B cell (primary cell): ENCODE data around the gene CCDC7. TPM values are rescaled to one million over a fixed set of nuclear protein-coding genes. Genes with fewer than 3 reads are reported as not detected.

Experiments
- ATAC-seq: fragments of 200-7000 bp; cut with Tn5 transposase; one replicate; pipeline ENCODE4 v1.10.0; 2021; ENCODE audit warnings: low read depth, mild to moderate bottlenecking, moderate number of reproducible peaks, moderate library complexity
- CTCF ChIA-PET: fragments of 350-600 bp; sonication (Branson Sonifier 250); formaldehyde crosslinking; loops from one replicate; lab custom pipeline; 2021; ENCODE audit warnings: antibody characterized with exemption, inconsistent platforms; lab: Charles Lee
- POLR2A ChIA-PET: fragments of 350-600 bp; sonication (Branson Sonifier 250); formaldehyde crosslinking; loops from one replicate; lab custom pipeline; 2021; ENCODE audit warnings: antibody characterized with exemption; lab: Charles Lee
- DNase-seq: peaks from one replicate; pipeline ENCODE4 v3.0.0; 2013
- H2AFZ ChIP-seq: 2 replicates; pipeline ENCODE4 v1.6.1; 2012; ENCODE audit warnings: mild to moderate bottlenecking, low read depth, low read length; ENCODE audit not compliant: insufficient read depth, poor library complexity, severe bottlenecking
- H3K27ac ChIP-seq, 2 donors: 1 replicate in 1 of 2; 2 replicates in 1 of 2; pipeline ENCODE4 v1.5.1; 2012 to 2013; ENCODE audit warnings: low read length in 2 of 2, mild to moderate bottlenecking in 2 of 2, moderate library complexity in 1 of 2
- H3K27me3 ChIP-seq, 4 experiments: fragments of 200-600 bp in 1 of 4; sonication (generic) in 1 of 4; replicated peaks in 1 of 4; 1 replicate in 2 of 4; 2 replicates in 2 of 4; pipeline versions ENCODE4 v1.6.1 to v1.7.0; 2013 to 2016; ENCODE audit warnings: low read length in 3 of 4, mild to moderate bottlenecking in 2 of 4, mixed read lengths in 1 of 4, moderate library complexity in 1 of 4; ENCODE audit not compliant: insufficient read depth in 4 of 4, control insufficient read depth in 3 of 4; ENCODE audit errors: control extremely low read depth in 1 of 4
- H3K36me3 ChIP-seq, 2 experiments: replicated peaks in 1 of 2; 1 replicate in 1 of 2; 2 replicates in 1 of 2; pipeline versions ENCODE4 v1.6.1 to v1.7.1; 2013; ENCODE audit warnings: low read length in 1 of 2; ENCODE audit not compliant: insufficient read depth in 2 of 2, control insufficient read depth in 1 of 2; ENCODE audit errors: control extremely low read depth in 1 of 2, extremely low read depth in 1 of 2
- H3K4me1 ChIP-seq, 2 donors: fragments of 200-600 bp in 1 of 2; sonication (generic) in 1 of 2; 1 replicate in 1 of 2; 2 replicates in 1 of 2; pipeline versions ENCODE4 v1.5.1 to v1.6.1; 2013 to 2017; ENCODE audit warnings: low read length in 2 of 2; ENCODE audit not compliant: control insufficient read depth in 2 of 2, insufficient read depth in 2 of 2
- H3K4me2 ChIP-seq: replicated peaks from 2 replicates; pipeline ENCODE3; 2012; ENCODE audit warnings: mild to moderate bottlenecking, low read depth, low read length; ENCODE audit not compliant: poor library complexity, severe bottlenecking
- H3K4me3 ChIP-seq, 5 experiments: fragments of 200-600 bp in 1 of 5; sonication (generic) in 1 of 5; 1 replicate in 3 of 5; 2 replicates in 2 of 5; pipeline versions ENCODE4 v1.5.1 to v1.7.0; 2011 to 2016; ENCODE audit warnings: low read length in 4 of 5, mild to moderate bottlenecking in 4 of 5, low read depth in 2 of 5, control low read depth in 1 of 5, moderate library complexity in 1 of 5; ENCODE audit not compliant: insufficient read depth in 1 of 5; ENCODE audit errors: control extremely low read depth in 1 of 5, extremely low read depth in 1 of 5
- H3K79me2 ChIP-seq: fragments of 200-600 bp; sonication (generic); one replicate; pipeline ENCODE4 v1.6.0; 2016; ENCODE audit warnings: low read length; ENCODE audit not compliant: control insufficient read depth, insufficient read depth
- H3K9ac ChIP-seq: fragments of 200-600 bp; sonication (generic); 2 replicates; pipeline ENCODE4 v1.6.1; 2017; ENCODE audit warnings: mild to moderate bottlenecking, low read length, moderate library complexity
- H3K9me3 ChIP-seq, 3 donors: one replicate each; pipeline versions ENCODE4 v1.6.1 to v1.7.1; 2013; ENCODE audit warnings: low read length in 2 of 3; ENCODE audit not compliant: control insufficient read depth in 2 of 3, insufficient read depth in 1 of 3; ENCODE audit errors: control extremely low read depth in 1 of 3
- H4K20me1 ChIP-seq: 2 replicates; pipeline ENCODE4 v1.6.0; 2012; ENCODE audit warnings: mild to moderate bottlenecking, low read length; ENCODE audit not compliant: insufficient read depth, control insufficient read depth, poor library complexity, severe bottlenecking
- H3K27ac Mint-ChIP-seq: one replicate; pipeline ENCODE4 v1.8.0; 2021; ENCODE audit warnings: mixed read lengths
- H3K27me3 Mint-ChIP-seq: one replicate; pipeline ENCODE4 v1.8.0; 2021; ENCODE audit warnings: mixed read lengths
- H3K4me1 Mint-ChIP-seq: one replicate; pipeline ENCODE4 v1.8.0; 2021; ENCODE audit warnings: mixed read lengths
- H3K4me3 Mint-ChIP-seq: one replicate; pipeline ENCODE4 v1.8.0; 2021; ENCODE audit warnings: mixed read lengths
- H3K9me3 Mint-ChIP-seq: one replicate; pipeline ENCODE4 v1.8.0; 2022; ENCODE audit warnings: mixed read lengths; ENCODE audit not compliant: insufficient read depth
- CTCF ChIP-seq: fragments of 200-600 bp; IDR thresholded peaks from one replicate; pipeline ENCODE4 v1.8.0; 2022; ENCODE audit warnings: antibody characterized with exemption, mild to moderate bottlenecking
- EZH2 ChIP-seq: IDR thresholded peaks from 2 replicates; pipeline ENCODE4 v1.6.1; 2012; ENCODE audit warnings: borderline replicate concordance, low read depth, mild to moderate bottlenecking, moderate library complexity, low read length; ENCODE audit not compliant: insufficient read depth, poor library complexity, severe bottlenecking
- WGBS: methylation state at CpG from one replicate; pipeline ENCODE4 v1.1.5; 2013; ENCODE audit warnings: missing lambda C conversion rate; ENCODE audit not compliant: insufficient coverage; 5-methylcytosine and 5-hydroxymethylcytosine counted together
- intact Hi-C: fragments of 100-400 bp; cut with micrococcal nuclease; formaldehyde crosslinking; loops from one replicate; pipeline ENCODE4 v1.10.0; 2022
- polyA plus RNA-seq: library from polyadenylated mRNA; depleted of rRNA; stranded (reverse); fragments of >200 nt; gene quantifications from 2 replicates; pipeline ENCODE4 v1.2.3, GENCODE V29; 2012
- total RNA-seq, 2 donors: library from RNA; stranded (reverse); fragments of 120-200 nt in 1 of 2; gene quantifications; 1 replicate in 1 of 2; 2 replicates in 1 of 2; pipeline versions ENCODE4 v1.2.3 to v1.2.4, GENCODE V29; 2013 to 2022

The CCDC7 gene
- total and polyA plus RNA-seq, 2 donors (not counting 1 experiment from before 2014, with no cell fraction given) = 2.6 to 26.6 TPM

DNA sequence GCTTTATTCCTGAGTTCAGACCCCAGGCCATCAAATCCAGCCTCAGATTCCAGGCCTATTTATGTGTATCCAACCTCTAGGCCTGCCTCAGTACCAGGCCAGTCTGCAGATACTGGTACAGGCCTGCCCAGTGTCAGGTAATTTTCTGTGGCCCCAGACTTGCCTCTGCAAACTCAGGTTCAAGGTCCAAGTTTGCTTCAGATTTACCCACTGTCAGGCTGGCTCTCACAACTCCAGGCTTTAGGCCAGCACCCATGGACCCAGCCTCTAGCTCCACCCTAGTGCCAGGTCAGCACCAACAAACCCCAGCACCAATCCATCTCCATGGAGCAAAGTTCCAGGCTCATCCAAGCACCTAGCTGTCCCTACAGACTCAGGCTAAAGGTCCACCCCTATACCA is 342.4 kb downstream of the CCDC7 start:
- H3K9me3 Mint-ChIP-seq = no peaks in the 10 kb centered on the region
- DNase-seq (no peak), ATAC-seq (no peak)
- no peak overlapping the region for H3K4me2 ChIP-seq
- no peak overlapping the region for H3K4me3 ChIP-seq
- intact Hi-C loops = no loop called here
- no peak overlapping the region for H3K27ac Mint-ChIP-seq
- H3K36me3 ChIP-seq = no peaks in the 10 kb centered on the region
- CTCF ChIA-PET = interaction anchor here (1.1 kb wide), 1 partner anchor 221 kb away, joined by 6 read pairs; no protein-coding TSS in a partner anchor
- no peaks in the 10 kb centered on the region for H3K27me3 ChIP-seq
- no peak overlapping the region for H3K4me3 Mint-ChIP-seq
- H3K79me2 ChIP-seq = no peaks in the 10 kb centered on the region
- H4K20me1 ChIP-seq = no peaks in the 10 kb centered on the region
- H3K4me1 ChIP-seq = no peaks in the 10 kb centered on the region
- H3K9ac ChIP-seq = no peak overlapping the region
- H2AFZ ChIP-seq = no peak overlapping the region
- H3K27me3 Mint-ChIP-seq = no peaks in the 10 kb centered on the region
- H3K4me1 Mint-ChIP-seq = no peaks in the 10 kb centered on the region
- POLR2A ChIA-PET = no interaction called here
- H3K27ac ChIP-seq = no peak overlapping the region
- peaks cover 0 to 11% (median 0%) of the 10 kb centered on the region in 3 donors for H3K9me3 ChIP-seq
- TF ChIP-seq CTCF (no peak), EZH2 (no peak)

GRCh38 chr10:32790483-32790882 is 344.5 kb downstream of the CCDC7 start:
- intact Hi-C loops = no loop called here
- 100% methylated on average over 1 of the region's 1 CpG for WGBS
- Mint-ChIP-seq H3K9me3 (no peaks in the 10 kb centered on the region), H3K27me3 (no peaks in the 10 kb centered on the region), H3K4me1 (no peaks in the 10 kb centered on the region), H3K4me3 (no peak overlapping the region), H3K27ac (no peak overlapping the region)
- no peak for DNase-seq
- no peak overlapping the region for H3K4me2 ChIP-seq
- no peak overlapping the region for H2AFZ ChIP-seq
- no peaks in the 10 kb centered on the region for H3K27me3 ChIP-seq
- H3K4me3 ChIP-seq = no peak overlapping the region
- no peaks in the 10 kb centered on the region for H3K79me2 ChIP-seq
- no peak overlapping the region for H3K9ac ChIP-seq
- CTCF ChIA-PET = interaction anchor here (0.6 to 0.7 kb wide), 2 partner anchors 217 to 218 kb away, joined by 3 to 5 read pairs; no protein-coding TSS in a partner anchor
- peaks cover 0 to 11% (median 0%) of the 10 kb centered on the region in 3 donors for H3K9me3 ChIP-seq
- H3K36me3 ChIP-seq = no peaks in the 10 kb centered on the region
- no peak for ATAC-seq
- POLR2A ChIA-PET = no interaction called here
- TF ChIP-seq EZH2 = no peak
- no peaks in the 10 kb centered on the region for H3K4me1 ChIP-seq
- H3K27ac ChIP-seq = no peak overlapping the region
- H4K20me1 ChIP-seq = no peaks in the 10 kb centered on the region
